HFF-Myc (cell line): ENCODE measurements around the gene SLC35E1.

ENCODE experiments used
- DNase-seq: peaks from one replicate; pipeline ENCODE4 v3.0.0-alpha.2; 2011; ENCODE audit warnings: low read depth; ENCODE audit errors: extremely low read depth
- H3K4me3 ChIP-seq: replicated peaks from 2 replicates; pipeline ENCODE4 v1.5.1; 2011; ENCODE audit warnings: low read depth, mild to moderate bottlenecking, control low read depth, low read length
- CTCF ChIP-seq: IDR thresholded peaks from 2 replicates; pipeline ENCODE4 v1.5.1; 2012; ENCODE audit warnings: mild to moderate bottlenecking, low read depth, low read length, control low read depth; ENCODE audit errors: missing control alignments

The SLC35E1 gene

GRCh38 chr19:16575282-16575681 is 3.1 kb upstream of the SLC35E1 start:
- no peak for TF ChIP-seq CTCF
- H3K4me3 ChIP-seq = no peak overlapping the region
- no peak for DNase-seq

DNA sequence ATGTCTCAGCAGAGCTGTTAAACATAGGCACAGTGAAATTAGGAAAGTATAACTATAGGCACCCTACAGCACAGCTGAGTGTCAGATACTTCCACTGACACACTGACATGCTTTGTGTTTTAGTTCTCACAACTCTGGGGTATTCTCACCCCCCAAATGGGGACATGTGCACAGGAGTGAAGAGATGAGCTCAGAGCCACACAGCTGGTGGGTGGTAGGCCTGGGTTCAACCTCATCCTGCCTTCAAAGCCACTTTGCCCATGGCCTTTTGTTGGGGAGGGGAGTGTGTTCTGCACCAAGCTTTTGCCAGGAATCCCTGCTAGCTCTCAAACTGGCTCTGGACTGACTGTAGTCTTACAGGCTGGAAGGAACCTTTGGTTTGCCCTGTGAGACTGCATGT is 1.7 kb upstream of the SLC35E1 start:
- peak overlapping the region; percentile 92 for H3K4me3 ChIP-seq
- TF ChIP-seq CTCF = no peak
- no peak for DNase-seq

DNA sequence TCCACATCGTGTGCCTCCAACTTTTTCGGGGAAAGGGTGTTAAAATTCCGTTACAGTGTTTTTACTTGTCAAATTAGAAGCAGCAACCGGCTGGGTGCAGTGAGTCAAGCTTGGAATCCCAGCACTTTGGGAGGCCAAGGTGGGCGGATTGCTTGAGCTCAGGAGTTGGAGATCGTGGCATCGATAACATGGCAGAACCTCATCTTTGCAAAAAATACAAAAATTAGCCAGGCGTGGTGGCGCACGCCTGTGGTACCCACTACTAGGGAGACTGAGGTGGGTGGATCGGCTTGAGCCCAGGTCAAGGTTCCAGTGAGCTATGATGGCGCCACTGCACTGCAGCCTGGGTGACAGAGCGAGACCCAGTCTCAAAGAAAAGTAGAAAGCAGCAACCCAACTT is 1.1 kb upstream of the SLC35E1 start:
- H3K4me3 ChIP-seq = peak overlapping the region; percentile 92
- no peak for TF ChIP-seq CTCF
- DNase-seq = no peak

DNA sequence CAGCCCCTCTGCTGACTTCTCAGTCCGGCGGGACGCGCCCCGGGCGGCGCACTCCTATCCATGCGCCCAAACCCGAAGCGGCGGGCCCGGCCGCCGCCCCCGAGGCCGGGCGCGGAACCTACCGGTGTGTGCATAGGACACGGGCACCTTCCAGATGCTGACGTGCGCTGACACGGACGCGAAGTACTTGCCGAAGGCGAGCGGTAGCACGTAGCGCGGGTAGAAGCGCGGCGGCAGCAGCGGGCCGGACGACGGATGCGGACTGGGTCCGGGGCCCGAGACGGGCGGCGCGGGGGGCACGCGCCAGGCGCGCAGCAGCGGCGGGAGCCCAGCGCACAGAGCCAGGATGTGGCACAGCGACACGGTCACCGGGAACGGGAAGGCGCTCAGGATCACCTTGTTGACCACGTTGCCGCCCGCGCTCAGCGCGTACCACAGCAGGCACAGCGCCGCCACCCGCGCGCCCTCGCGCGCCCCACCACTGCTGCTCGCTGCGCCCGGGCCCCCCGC is 338 bp downstream of the SLC35E1 start:
- no peak for DNase-seq
- H3K4me3 ChIP-seq = peak overlapping the region; percentile 92
- TF ChIP-seq CTCF = no peak

- no peak for TF ChIP-seq CTCF
- DNase-seq = no peak
- peak overlapping the region; percentile 92 for H3K4me3 ChIP-seq
Measured at GRCh38 chr19:16571283-16571682, 932 bp downstream of the SLC35E1 start.

GRCh38 chr19:16569609-16570320 is 2.5 kb downstream of the SLC35E1 start:
- no peak for TF ChIP-seq CTCF
- H3K4me3 ChIP-seq = no peak overlapping the region
- no peak for DNase-seq

GRCh38 chr19:16566702-16567101 is 5.5 kb downstream of the SLC35E1 start:
- DNase-seq = no peak
- TF ChIP-seq CTCF = no peak
- H3K4me3 ChIP-seq = no peak overlapping the region
